ENCODE results near the gene CPN2.

DNA sequence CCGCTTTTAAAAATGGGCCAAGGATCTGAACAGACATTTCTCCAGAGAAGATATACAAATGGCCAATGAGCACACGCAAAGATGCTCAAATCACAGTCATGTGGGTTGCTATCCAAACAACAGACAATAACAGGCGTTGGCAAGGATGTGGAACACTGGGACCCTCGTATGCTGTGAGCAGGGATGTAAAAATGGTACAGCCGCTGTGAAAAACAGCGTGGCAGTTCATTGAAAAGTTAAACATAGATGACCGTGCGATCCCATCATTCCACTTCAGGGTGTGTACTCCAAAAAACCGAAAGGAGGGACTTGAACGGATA lies 25.1 kb upstream of the CPN2 start:
- TF ChIP-seq CTCF (IDR thresholded peaks at IDR 0.05; ENCODE audit: extremely low read depth in 1 of 2, insufficient read depth in 1 of 2, low read depth in 1 of 2, low read length in 2 of 2) (no peak), POLR2AphosphoS5 (IDR thresholded peaks at IDR 0.05; ENCODE audit: insufficient read depth, low read depth, low read length) (no peak), POLR2A (IDR thresholded peaks at IDR 0.05; ENCODE audit: low read depth, low read length) (no peak)

Data from endothelial cell of umbilical vein (primary cell).